GM12801 (cell line): ENCODE results near the gene MAP3K7CL.

Experiments used
- TF ChIP-seq, protein P1 (sequence below): IDR thresholded peaks from one replicate; pipeline ENCODE4 v1.5.1; 2011; ENCODE audit warnings: control low read depth; ENCODE audit not compliant: insufficient read length; ENCODE audit errors: extremely low read depth

Gene MAP3K7CL

DNA sequence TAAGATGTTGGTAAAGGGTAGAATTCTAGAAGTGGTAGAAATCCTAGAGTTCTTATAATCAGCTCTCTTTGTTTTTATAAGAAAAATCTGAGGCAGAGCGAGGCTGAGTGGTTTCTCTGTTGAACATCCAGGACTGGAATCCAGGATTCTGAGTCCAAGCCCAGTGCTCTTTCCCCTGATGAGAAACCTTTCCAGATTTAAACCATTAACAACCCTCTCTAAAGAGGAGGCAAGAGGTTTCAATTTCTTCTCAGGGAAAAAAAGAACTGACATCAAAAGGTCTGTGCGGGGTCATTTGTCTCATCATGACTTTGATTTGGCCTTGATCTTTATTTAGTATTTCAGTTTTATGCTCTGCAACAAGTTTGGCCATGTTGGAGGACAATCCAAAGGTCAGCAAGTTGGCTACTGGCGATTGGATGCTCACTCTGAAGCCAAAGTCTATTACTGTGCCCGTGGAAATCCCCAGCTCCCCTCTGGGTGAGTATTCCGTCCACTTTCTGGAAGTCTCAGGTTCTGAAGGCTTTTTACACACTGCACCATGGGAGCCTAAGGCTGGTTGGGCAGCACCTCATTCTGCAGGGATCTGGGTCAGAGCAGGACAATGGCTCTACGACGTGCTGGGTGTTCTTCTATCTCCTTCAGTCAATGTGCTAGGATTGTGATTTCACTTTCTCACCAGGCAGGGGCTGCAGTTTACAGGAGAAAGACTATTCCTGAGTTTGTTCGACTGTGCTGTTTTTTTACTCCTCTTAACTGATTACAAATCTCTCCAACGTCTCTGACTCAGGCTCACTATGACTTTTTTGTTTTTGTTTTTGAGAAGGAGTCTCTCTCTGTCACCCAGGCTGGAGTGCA, 38.1 kb upstream of the MAP3K7CL start:
- TF ChIP-seq, protein P1, sequence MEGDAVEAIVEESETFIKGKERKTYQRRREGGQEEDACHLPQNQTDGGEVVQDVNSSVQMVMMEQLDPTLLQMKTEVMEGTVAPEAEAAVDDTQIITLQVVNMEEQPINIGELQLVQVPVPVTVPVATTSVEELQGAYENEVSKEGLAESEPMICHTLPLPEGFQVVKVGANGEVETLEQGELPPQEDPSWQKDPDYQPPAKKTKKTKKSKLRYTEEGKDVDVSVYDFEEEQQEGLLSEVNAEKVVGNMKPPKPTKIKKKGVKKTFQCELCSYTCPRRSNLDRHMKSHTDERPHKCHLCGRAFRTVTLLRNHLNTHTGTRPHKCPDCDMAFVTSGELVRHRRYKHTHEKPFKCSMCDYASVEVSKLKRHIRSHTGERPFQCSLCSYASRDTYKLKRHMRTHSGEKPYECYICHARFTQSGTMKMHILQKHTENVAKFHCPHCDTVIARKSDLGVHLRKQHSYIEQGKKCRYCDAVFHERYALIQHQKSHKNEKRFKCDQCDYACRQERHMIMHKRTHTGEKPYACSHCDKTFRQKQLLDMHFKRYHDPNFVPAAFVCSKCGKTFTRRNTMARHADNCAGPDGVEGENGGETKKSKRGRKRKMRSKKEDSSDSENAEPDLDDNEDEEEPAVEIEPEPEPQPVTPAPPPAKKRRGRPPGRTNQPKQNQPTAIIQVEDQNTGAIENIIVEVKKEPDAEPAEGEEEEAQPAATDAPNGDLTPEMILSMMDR: no peak

DNA sequence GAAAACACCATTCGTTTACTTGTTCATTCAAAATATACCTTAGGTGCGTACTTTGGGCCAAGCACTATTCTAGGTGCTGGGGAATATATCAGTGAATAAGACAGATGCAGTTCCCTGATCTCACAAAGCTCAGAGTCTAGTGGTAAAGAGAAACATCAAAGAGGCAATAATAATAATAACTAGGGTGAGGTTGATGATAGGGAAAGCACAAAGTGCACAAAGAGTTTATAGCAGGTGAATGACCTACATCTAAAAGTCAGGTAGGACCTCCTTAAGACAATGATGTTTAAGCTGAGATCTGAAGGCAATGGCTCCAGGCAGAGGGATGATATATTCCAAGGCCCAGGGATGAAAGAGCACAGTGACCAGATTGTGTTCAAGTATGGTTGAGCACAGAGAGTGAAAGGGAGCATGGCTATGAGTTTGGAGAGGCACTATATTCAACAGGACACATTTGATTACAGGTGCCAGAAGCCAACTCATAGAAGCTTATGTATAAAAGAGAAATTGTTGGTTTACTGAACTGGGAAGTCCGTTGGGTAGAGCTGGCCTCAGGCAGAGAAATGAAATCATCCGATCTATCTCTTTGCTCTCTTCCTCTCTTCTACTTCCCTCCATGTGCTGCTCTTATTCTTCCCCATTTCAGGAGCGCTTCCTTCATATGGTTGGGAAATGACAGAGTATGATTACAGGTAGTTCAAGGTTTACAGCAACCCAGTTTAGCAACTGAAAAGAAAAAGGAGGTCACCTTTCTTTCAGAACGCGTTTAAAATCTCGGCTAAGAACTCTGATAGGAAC, 34.0 kb upstream of the MAP3K7CL start:
- TF ChIP-seq, protein P1: no peak

DNA sequence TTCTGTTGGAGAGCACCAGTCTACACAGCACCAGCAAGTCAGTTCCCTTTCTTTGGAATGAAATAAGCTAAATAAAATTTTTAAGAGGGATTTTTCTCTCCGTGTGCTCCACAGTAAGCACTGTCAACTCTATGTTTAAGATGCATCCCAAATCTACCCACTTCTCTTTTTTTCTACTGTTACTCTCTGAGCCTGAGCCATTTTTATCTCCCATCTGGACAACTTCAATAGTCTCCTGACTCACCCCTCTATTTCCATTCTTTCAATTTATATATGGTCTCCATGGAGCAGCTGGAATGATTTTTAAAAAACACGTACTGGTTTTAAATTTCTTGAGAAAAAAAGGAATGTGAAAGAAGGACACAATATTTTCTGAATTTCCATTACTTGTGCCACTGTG, 32.3 kb upstream of the MAP3K7CL start:
- TF ChIP-seq, protein P1: no peak

DNA sequence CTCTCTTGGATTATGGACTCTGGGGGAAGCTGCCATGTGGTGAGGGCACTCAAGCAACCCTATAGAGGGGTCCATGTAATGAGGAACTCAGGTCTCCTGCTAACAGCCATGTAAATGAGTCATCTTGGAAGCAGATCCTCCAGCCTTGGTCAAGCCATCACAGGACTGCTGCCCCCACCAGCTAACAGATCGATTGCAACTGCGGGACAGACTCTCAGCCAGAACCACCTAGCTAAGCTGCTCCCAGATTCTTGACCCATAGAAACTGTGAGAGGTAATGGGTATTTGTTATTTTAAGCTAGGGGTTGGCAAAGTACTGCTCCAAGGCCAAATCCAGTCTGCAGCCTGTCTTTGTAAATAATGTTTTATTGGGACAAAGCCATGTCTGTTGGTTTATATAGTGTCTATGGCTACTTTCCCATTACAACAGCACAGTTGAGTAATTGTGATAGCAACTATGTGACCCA, 27.6 kb upstream of the MAP3K7CL start:
- TF ChIP-seq, protein P1: no peak

DNA sequence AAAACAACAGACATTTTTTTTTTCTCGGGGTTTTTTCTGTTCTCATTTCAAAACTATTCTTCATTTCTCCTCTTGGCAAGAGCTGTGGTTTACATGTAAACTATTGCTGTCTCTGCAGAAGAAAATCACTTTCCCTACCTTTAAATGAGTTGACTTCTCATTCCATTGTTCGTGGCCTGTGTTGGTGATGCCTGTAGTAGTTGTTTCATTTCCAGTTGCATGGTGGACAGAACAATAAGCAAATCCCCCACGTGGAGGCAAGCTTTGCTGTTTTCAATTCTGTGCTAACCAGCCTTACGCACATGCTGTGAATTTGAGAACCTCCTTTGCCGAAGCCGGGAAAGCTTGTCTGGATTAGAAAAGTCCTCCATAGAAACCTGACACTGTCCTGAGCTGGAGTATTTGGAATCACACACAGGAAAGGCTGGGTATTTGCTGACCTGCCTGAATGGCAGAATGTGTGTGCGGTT, 26.2 kb upstream of the MAP3K7CL start:
- TF ChIP-seq, protein P1: no peak

DNA sequence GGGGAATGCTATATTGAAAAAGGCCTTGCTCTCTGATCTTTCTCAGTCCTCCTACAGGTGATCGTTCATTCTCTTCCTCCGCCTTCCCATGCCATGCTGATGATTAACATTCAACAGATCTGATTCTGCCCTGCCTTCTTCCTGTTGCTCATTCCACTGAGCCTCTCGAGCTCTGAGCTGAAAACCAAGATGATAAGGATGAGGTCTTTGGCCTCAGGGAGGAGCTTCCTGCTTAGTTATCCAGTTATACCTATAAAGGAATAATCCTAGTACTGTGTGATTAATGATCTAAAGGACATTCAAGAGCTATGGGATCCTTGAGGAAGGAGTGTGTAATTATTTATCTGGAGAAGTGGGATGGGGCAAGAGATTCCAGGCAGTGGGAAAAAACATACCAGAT, 25.2 kb upstream of the MAP3K7CL start:
- TF ChIP-seq, protein P1: no peak

DNA sequence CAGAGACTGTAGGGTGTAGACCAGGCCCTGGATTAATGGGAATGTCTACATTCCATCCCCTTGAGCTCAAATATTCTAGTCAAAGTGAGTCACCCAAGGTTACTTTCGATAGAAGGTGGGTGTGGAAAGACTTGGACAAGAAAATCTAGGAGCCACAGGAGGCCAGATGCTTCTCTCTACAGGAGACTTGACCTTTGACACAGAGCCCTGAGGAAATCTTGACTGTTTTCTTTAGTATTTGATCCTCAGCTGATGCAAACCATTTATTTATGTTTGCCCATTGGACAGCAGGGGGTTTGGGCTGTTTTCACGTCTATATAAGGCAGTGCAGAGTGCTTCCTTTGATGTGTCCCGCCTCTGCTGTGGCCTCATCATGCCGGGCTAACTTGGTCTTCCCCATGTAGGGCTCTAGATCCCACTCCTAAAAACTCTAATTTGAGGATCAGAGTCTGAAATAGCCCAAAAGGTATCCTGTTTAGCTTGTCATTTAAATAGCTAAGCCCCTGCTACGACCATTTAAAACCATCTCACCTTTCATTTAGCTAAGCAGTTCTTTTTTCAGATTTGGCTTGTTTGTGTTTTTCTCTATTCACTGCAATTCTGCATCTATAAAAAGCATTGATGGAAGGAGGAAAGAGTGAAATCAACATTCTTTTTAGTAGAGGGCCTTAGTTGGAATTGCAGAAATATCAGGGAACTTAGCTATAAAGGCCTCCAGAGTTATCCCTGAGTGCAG, 15.5 kb upstream of the MAP3K7CL start:
- TF ChIP-seq, protein P1: no peak
